Endothelial cell of umbilical vein (primary cell): ENCODE measurements around the gene IFNB1. TPM values are rescaled to one million over a fixed set of nuclear protein-coding genes. Genes with fewer than 3 reads are reported as not detected.

ENCODE experiments used
- BruUV-seq: library from RNA; stranded (reverse); fragments of 400-500 nt; replicated peaks from 2 replicates; lab custom pipeline; 2021; lab: Mats Ljungman, UMichigan
- CTCF ChIA-PET: fragments of 300-600, 350-600 bp; sonication (Branson Sonifier 250); formaldehyde crosslinking; loops from one replicate; lab custom pipeline; 2021; ENCODE audit warnings: antibody characterized with exemption, inconsistent platforms; lab: Charles Lee
- POLR2A ChIA-PET: fragments of 300-600, 350-600 bp; sonication (Branson Sonifier 250); formaldehyde crosslinking; loops from one replicate; lab custom pipeline; 2021; ENCODE audit warnings: antibody characterized with exemption, inconsistent platforms; lab: Charles Lee
- DNase-seq: peaks from one replicate; pipeline ENCODE4 v3.0.0-alpha.2; 2011; ENCODE audit warnings: low read depth, low spot score
- FAIRE-seq: peaks from 2 replicates; lab custom pipeline; 2011; peaks lifted over from hg19 to GRCh38; lab: Jason Lieb, UNC
- H2AFZ ChIP-seq: 2 replicates; pipeline ENCODE4 v1.6.0; 2012; ENCODE audit warnings: low read depth, low read length, control low read depth, inconsistent platforms
- H3K27ac ChIP-seq: 2 replicates; pipeline ENCODE4 v1.5.1; 2011; ENCODE audit warnings: low read depth, mild to moderate bottlenecking, control low read depth, low read length, moderate library complexity; ENCODE audit not compliant: insufficient read depth
- H3K27me3 ChIP-seq, 2 experiments: 2 replicates each; pipeline versions ENCODE4 v1.6.0 to v1.6.1; 2011; ENCODE audit warnings: low read length in 2 of 2, mixed read lengths in 1 of 2; ENCODE audit not compliant: control insufficient read depth in 2 of 2, insufficient read depth in 2 of 2
- H3K36me3 ChIP-seq, 2 experiments: 2 replicates in 1 of 2; 3 replicates in 1 of 2; pipeline ENCODE4 v1.5.1; 2011; ENCODE audit warnings: low read length in 2 of 2, mild to moderate bottlenecking in 1 of 2, moderate library complexity in 1 of 2; ENCODE audit not compliant: control insufficient read depth in 2 of 2, insufficient read depth in 2 of 2; ENCODE audit errors: extremely low read depth in 1 of 2
- H3K4me1 ChIP-seq: 3 replicates; pipeline ENCODE4 v1.5.1; 2011; ENCODE audit warnings: mild to moderate bottlenecking, low read length; ENCODE audit not compliant: control insufficient read depth, insufficient read depth; ENCODE audit errors: extremely low read depth
- H3K4me2 ChIP-seq: 2 replicates; pipeline ENCODE4 v1.6.1; 2011; ENCODE audit warnings: low read length, control low read depth, mixed read lengths; ENCODE audit not compliant: insufficient read depth
- H3K4me3 ChIP-seq, 3 experiments: fragments of 200-600 bp in 1 of 3; sonication (generic), shearing (Covaris generic) in 1 of 3; replicated peaks in 1 of 3; 2 replicates each; pipeline ENCODE4 v1.5.1; 2011 to 2016; ENCODE audit warnings: control low read depth in 3 of 3, low read length in 3 of 3, mild to moderate bottlenecking in 2 of 3, inconsistent platforms in 1 of 3, low read depth in 1 of 3, moderate library complexity in 1 of 3; ENCODE audit not compliant: insufficient read depth in 1 of 3
- H3K79me2 ChIP-seq: 2 replicates; pipeline ENCODE4 v1.6.0; 2012; ENCODE audit warnings: low read length, inconsistent platforms; ENCODE audit not compliant: control insufficient read depth, insufficient read depth
- H3K9ac ChIP-seq: replicated peaks from 2 replicates; pipeline ENCODE3; 2011; ENCODE audit warnings: low read length, control low read depth; ENCODE audit not compliant: insufficient read depth; ENCODE audit errors: extremely low read depth
- H3K9me1 ChIP-seq: replicated peaks from 3 replicates; pipeline ENCODE4 v1.6.0; 2011; ENCODE audit warnings: mild to moderate bottlenecking, low read length; ENCODE audit not compliant: control insufficient read depth, insufficient read depth; ENCODE audit errors: extremely low read depth
- H3K9me3 ChIP-seq: replicated peaks from 2 replicates; pipeline ENCODE4 v1.5.1; 2012; ENCODE audit warnings: low read length, inconsistent platforms; ENCODE audit not compliant: control insufficient read depth, insufficient read depth
- H4K20me1 ChIP-seq: replicated peaks from 2 replicates; pipeline ENCODE3; 2011; ENCODE audit warnings: mild to moderate bottlenecking, low read length; ENCODE audit not compliant: control insufficient read depth, insufficient read depth; ENCODE audit errors: extremely low read depth
- CTCF ChIP-seq, 2 donors: IDR thresholded peaks; 1 replicate in 1 of 2; 2 replicates in 1 of 2; pipeline ENCODE4 v1.5.1; 2011; ENCODE audit warnings: low read length in 2 of 2, mild to moderate bottlenecking in 2 of 2, moderate library complexity in 2 of 2, control low read depth in 1 of 2, inconsistent platforms in 1 of 2, low read depth in 1 of 2; ENCODE audit not compliant: insufficient read depth in 1 of 2; ENCODE audit errors: extremely low read depth in 1 of 2
- EZH2 ChIP-seq: IDR thresholded peaks from 2 replicates; pipeline ENCODE4 v1.6.1; 2012; ENCODE audit warnings: borderline replicate concordance, low read depth, mild to moderate bottlenecking, moderate library complexity, low read length, inconsistent platforms; ENCODE audit not compliant: severe bottlenecking
- FOS ChIP-seq: IDR thresholded peaks from 2 replicates; pipeline ENCODE4 v1.6.1; 2011; ENCODE audit warnings: mild to moderate bottlenecking, low read length, moderate library complexity, borderline replicate concordance; ENCODE audit not compliant: insufficient read depth
- GATA2 ChIP-seq: IDR thresholded peaks from 2 replicates; pipeline ENCODE4 v1.7.0; 2011; ENCODE audit warnings: low read depth, mild to moderate bottlenecking, moderate library complexity, mixed read lengths, low read length; ENCODE audit not compliant: insufficient read length, insufficient read depth
- JUN ChIP-seq: IDR thresholded peaks from 2 replicates; pipeline ENCODE4 v1.6.1; 2011; ENCODE audit warnings: borderline replicate concordance, low read depth; ENCODE audit not compliant: insufficient read length, insufficient read depth
- MYC ChIP-seq: IDR thresholded peaks from one replicate; pipeline ENCODE4 v1.6.1; 2011; ENCODE audit warnings: mild to moderate bottlenecking, low read depth, low read length
- POLR2A ChIP-seq: IDR thresholded peaks from 2 replicates; pipeline ENCODE4 v1.6.1; 2012; ENCODE audit warnings: low read depth, mild to moderate bottlenecking, control low read depth, low read length
- dilution Hi-C: fragments of 300-500 bp; cut with MboI; formaldehyde crosslinking; loops from one replicate; pipeline ENCODE4 v1.15.0; 2019; ENCODE audit warnings: low sequenced_read_pairs; ENCODE audit not compliant: extremely low pct_ligation_motif_present
- intact Hi-C: fragments of 100-400 bp; cut with micrococcal nuclease; formaldehyde crosslinking; loops from one replicate; pipeline ENCODE4 v1.10.0; 2022
- polyA plus RNA-seq, 4 experiments: library from polyadenylated mRNA; depleted of rRNA in 3 of 4; stranded (reverse) in 3 of 4; unstranded in 1 of 4; fragments of >200 nt; gene quantifications; 2 replicates each; pipeline versions ENCODE4 v1.2.1 to v1.2.3, GENCODE V29; 2011 to 2012; ENCODE audit warnings: missing spikeins in 1 of 4
- total RNA-seq: library from RNA; stranded (reverse); gene quantifications from 2 replicates; pipeline ENCODE4 v1.2.3, GENCODE V29; 2021

The IFNB1 gene
- total and polyA plus RNA-seq, 2 donors (not counting 3 experiments of a cell fraction or from before 2014, with no cell fraction given): not detected

DNA sequence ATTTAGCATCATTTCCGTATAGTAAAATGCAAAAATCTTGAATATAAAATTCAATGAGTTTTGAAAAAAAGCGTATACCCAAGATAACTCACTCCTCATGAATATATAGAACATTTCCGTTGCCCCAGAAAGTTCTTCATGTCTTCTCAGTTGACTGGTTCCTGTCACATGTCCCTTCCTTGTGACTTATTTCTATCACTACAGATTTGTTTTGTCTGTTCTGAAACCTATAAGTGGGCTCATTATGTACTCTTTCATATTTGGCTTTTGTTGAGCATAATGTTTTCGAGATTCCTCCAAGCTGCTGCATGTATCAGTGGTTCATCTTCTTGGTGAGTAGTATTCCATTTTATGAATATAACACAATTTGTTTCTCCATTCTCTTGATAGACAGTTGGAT is 35.3 kb downstream of the IFNB1 start:
- no peak overlapping the region for H3K9ac ChIP-seq
- H3K4me1 ChIP-seq: no peaks in the 10 kb centered on the region
- FAIRE-seq: no peak
- no peak overlapping the region for H3K27ac ChIP-seq
- no peak overlapping the region for H2AFZ ChIP-seq
- intact Hi-C loops (no loop called here), dilution Hi-C loops (no loop called here)
- CTCF ChIA-PET: interaction anchor here (1.6 kb wide), 1 partner anchor 12 kb away, joined by 3 read pairs; no protein-coding TSS in a partner anchor
- POLR2A ChIA-PET: no interaction called here
- H3K4me3 ChIP-seq: no peak overlapping the region
- no peaks in the 10 kb centered on the region for H3K36me3 ChIP-seq
- no peaks in the 10 kb centered on the region for H3K9me1 ChIP-seq
- H4K20me1 ChIP-seq: no peaks in the 10 kb centered on the region
- H3K79me2 ChIP-seq: no peaks in the 10 kb centered on the region
- DNase-seq: no peak
- H3K9me3 ChIP-seq: no peaks in the 10 kb centered on the region
- TF ChIP-seq EZH2 (no peak), CTCF (IDR thresholded peaks at IDR 0.05; ENCODE audit: extremely low read depth in 1 of 2, insufficient read depth in 1 of 2, low read depth in 1 of 2, low read length in 2 of 2) (no peak), MYC (no peak), GATA2 (no peak), FOS (no peak), JUN (no peak), POLR2A (no peak)
- BruUV-seq: no TSS peak
- peaks cover 0 to 2% of the 10 kb centered on the region in 2 experiments for H3K27me3 ChIP-seq
- no peak overlapping the region for H3K4me2 ChIP-seq
